ENCODE data around the gene SMIM35. TPM values are rescaled to one million over a fixed set of nuclear protein-coding genes. Genes with fewer than 3 reads are reported as not detected.
"Not testable (repeated sequence)": the region's sequence is repeated elsewhere in the genome, so short reads cannot be mapped to it uniquely, and the experiment has no call there.

The SMIM35 gene
- total RNA-seq, 2 donors from 2014 or later = 0.36 to 0.67 TPM

GRCh38 chr11:118068206-118068944 lies 18.4 kb downstream of the SMIM35 start:
- no peak for ATAC-seq (replicated peaks in 1 of 2)
- Mint-ChIP-seq H3K4me3 (no peak overlapping the region), H3K4me1 (ENCODE audit: low read depth) (peaks cover 4% of the 10 kb centered on the region), H3K9me3 (no peaks in the 10 kb centered on the region), H3K27me3 (ENCODE audit: low read depth) (peaks cover 19% of the 10 kb centered on the region), H3K36me3 (ENCODE audit: insufficient read depth in 2 of 2) (no peaks in the 10 kb centered on the region), H3K27ac (no peak overlapping the region)
- no peak for DNase-seq

- H3K27ac Mint-ChIP-seq = no peak overlapping the region
- peaks cover 4% of the 10 kb centered on the region for H3K4me1 Mint-ChIP-seq (ENCODE audit: low read depth)
- H3K9me3 Mint-ChIP-seq = peaks cover 0 to 2% of the 10 kb centered on the region in 2 donors
- no peak for DNase-seq
- H3K4me3 Mint-ChIP-seq = no peak overlapping the region
- peaks cover 12% of the 10 kb centered on the region for H3K27me3 Mint-ChIP-seq (ENCODE audit: low read depth)
- no peak for ATAC-seq (replicated peaks in 1 of 2)
- H3K36me3 Mint-ChIP-seq (ENCODE audit: insufficient read depth in 2 of 2) = no peaks in the 10 kb centered on the region
These were observed 19.8 kb downstream of the SMIM35 start for GRCh38 chr11:118067006-118067405.

DNA sequence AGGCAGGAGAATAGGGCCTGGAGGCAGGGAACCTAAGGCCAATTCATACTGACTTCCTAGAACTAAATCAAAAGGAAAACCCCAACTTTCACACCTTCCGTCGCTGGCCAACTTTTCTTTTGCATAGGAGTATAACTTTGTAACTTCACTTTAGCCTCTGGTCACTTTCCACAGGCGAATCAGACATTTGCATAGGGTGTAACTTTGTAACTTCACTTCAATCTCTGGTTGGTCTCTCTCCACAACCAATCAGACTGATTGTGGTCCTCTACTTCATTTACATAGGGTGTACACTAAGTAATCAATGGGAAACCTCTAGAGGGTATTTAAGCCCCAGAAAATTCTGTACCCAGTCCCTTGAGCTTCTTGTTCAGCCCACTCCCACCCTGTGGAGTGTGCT lies 21.4 kb downstream of the SMIM35 start:
- H3K4me1 Mint-ChIP-seq (ENCODE audit: low read depth) = peaks cover 4% of the 10 kb centered on the region
- DNase-seq (no peak), ATAC-seq (replicated peaks in 1 of 2) (no peak)
- no peaks in the 10 kb centered on the region for H3K36me3 Mint-ChIP-seq (ENCODE audit: insufficient read depth in 2 of 2)
- peaks cover 0 to 2% of the 10 kb centered on the region in 2 donors for H3K9me3 Mint-ChIP-seq
- no peak overlapping the region for H3K27ac Mint-ChIP-seq
- peaks cover 7% of the 10 kb centered on the region for H3K27me3 Mint-ChIP-seq (ENCODE audit: low read depth)
- H3K4me3 Mint-ChIP-seq = no peak overlapping the region

GRCh38 chr11:118064956-118065355 lies 21.8 kb downstream of the SMIM35 start:
- Mint-ChIP-seq H3K27ac (no peak overlapping the region), H3K36me3 (ENCODE audit: insufficient read depth in 2 of 2) (no peaks in the 10 kb centered on the region), H3K27me3 (ENCODE audit: low read depth) (peaks cover 7% of the 10 kb centered on the region), H3K9me3 (peaks cover 0 to 2% of the 10 kb centered on the region in 2 donors), H3K4me1 (ENCODE audit: low read depth) (peaks cover 4% of the 10 kb centered on the region), H3K4me3 (no peak overlapping the region)
- no peak for ATAC-seq (replicated peaks in 1 of 2)
- DNase-seq = no peak

DNA sequence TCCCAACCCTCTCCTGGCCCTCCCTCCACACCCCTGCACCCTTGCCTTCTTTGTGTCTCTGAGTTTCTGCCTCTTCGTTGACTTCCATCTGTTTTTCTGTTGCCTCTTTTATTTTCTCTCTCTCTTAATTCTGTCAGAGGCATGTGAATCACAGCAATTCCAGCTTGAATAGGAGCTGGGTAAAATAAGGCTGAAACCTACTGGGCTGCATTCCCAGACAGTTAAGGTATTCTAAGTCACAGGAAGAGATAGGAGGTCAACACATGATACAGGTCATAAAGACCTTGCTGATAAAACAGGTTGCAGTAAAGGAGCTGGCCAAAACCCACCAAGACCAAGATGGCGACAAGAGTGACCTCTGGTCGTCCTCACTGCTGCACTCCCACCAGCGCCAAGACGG lies 24.1 kb downstream of the SMIM35 start:
- not testable (repeated sequence) for H3K4me1 Mint-ChIP-seq (ENCODE audit: low read depth); ATAC-seq (replicated peaks in 1 of 2); H3K27me3 Mint-ChIP-seq (ENCODE audit: low read depth); H3K27ac Mint-ChIP-seq; H3K4me3 Mint-ChIP-seq; H3K9me3 Mint-ChIP-seq; H3K36me3 Mint-ChIP-seq (ENCODE audit: insufficient read depth in 2 of 2); DNase-seq

GRCh38 chr11:118062181-118062580 lies 24.6 kb downstream of the SMIM35 start:
- not testable (repeated sequence) for H3K4me3 Mint-ChIP-seq; ATAC-seq (replicated peaks in 1 of 2); H3K36me3 Mint-ChIP-seq (ENCODE audit: insufficient read depth in 2 of 2); H3K9me3 Mint-ChIP-seq; DNase-seq; H3K27ac Mint-ChIP-seq; H3K4me1 Mint-ChIP-seq (ENCODE audit: low read depth)
- H3K27me3 Mint-ChIP-seq (ENCODE audit: low read depth) = peaks cover 12% of the 10 kb centered on the region

- DNase-seq (no peak), ATAC-seq (replicated peaks in 1 of 2) (no peak)
- Mint-ChIP-seq H3K27ac (no peak overlapping the region), H3K4me3 (no peak overlapping the region), H3K36me3 (ENCODE audit: insufficient read depth in 2 of 2) (no peaks in the 10 kb centered on the region), H3K4me1 (ENCODE audit: low read depth) (no peaks in the 10 kb centered on the region), H3K9me3 (peaks cover 0 to 2% of the 10 kb centered on the region in 2 donors), H3K27me3 (ENCODE audit: low read depth) (peaks cover 13% of the 10 kb centered on the region)
These were observed 25.1 kb downstream of the SMIM35 start for GRCh38 chr11:118061586-118062125.

GRCh38 chr11:118060869-118061268 lies 25.9 kb downstream of the SMIM35 start:
- Mint-ChIP-seq H3K27ac (no peak overlapping the region), H3K36me3 (ENCODE audit: insufficient read depth in 2 of 2) (no peaks in the 10 kb centered on the region), H3K9me3 (peaks cover 0 to 2% of the 10 kb centered on the region in 2 donors), H3K4me1 (ENCODE audit: low read depth) (no peaks in the 10 kb centered on the region), H3K4me3 (no peak overlapping the region), H3K27me3 (ENCODE audit: low read depth) (peaks cover 6% of the 10 kb centered on the region)
- ATAC-seq (replicated peaks in 1 of 2) = no peak
- DNase-seq = no peak

DNA sequence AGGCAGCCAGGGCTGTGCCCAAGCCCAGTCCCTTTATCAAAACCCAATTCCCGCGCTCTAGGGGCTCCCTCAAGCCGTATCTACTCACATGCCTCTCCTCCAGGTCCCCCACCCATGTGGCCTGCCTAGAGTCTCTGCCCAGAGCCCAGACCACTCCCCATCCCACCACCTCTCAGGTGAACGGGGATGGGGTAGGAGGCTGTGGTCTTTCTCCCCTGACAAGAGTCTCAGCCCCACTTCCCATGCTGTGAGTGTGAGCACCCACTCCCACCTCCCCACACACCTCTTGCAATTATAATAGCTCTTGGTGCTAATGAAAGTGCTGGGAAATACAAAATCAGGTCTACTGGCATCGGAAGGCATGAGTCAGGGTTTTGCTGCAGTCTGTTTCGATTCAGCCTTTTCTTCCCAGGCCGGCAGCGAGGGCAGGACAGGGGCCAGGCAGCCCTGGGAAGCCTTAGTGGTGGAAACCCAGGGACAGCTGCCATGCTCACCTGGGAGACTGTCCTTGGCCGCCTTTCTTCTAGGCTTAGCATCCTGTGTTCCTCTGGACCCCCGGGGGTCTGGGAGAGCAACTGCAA lies 26.6 kb downstream of the SMIM35 start:
- no peak overlapping the region for H3K27ac Mint-ChIP-seq
- no peak overlapping the region for H3K4me3 Mint-ChIP-seq
- peaks cover 5% of the 10 kb centered on the region for H3K27me3 Mint-ChIP-seq (ENCODE audit: low read depth)
- peaks cover 0 to 2% of the 10 kb centered on the region in 2 donors for H3K9me3 Mint-ChIP-seq
- ATAC-seq (replicated peaks in 1 of 2) (no peak), DNase-seq (no peak)
- H3K4me1 Mint-ChIP-seq (ENCODE audit: low read depth) = no peaks in the 10 kb centered on the region
- H3K36me3 Mint-ChIP-seq (ENCODE audit: insufficient read depth in 2 of 2) = no peaks in the 10 kb centered on the region

DNA sequence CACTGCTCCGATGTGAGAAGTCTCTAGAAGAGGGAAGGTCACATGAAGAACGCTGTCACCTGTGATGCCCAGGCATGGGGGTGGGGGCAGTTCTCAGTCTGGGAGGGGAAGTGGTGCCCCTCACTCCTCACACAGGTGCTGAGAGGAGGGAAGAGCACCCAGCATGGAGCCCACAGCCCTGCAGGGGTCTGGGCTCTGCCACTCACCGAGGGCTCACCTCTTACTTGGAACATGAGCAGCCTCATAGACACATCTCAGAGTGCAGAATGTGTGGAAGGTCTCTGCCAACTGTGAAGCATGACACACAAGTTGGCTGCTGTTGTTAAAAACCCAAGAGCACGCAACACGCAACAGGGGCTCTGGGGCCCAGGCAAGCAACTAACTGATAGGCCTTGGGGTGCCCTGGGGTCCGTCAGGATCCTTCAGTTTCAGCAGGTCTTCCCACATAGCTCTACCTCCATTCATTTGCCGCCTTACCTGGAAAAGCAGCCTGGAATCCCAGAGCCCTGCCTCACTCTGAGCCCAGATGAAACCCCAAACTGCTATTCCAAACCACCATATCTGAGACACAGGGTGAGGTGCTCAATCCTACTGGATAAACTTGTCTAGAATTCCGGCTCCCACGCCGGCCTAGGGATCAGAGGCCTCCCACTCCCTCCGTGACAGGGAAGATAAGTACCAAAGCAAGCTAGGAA lies 27.4 kb downstream of the SMIM35 start:
- peaks cover 0 to 2% of the 10 kb centered on the region in 2 donors for H3K9me3 Mint-ChIP-seq
- DNase-seq (no peak), ATAC-seq (replicated peaks in 1 of 2) (no peak)
- no peak overlapping the region for H3K27ac Mint-ChIP-seq
- no peak overlapping the region for H3K4me3 Mint-ChIP-seq
- no peaks in the 10 kb centered on the region for H3K4me1 Mint-ChIP-seq (ENCODE audit: low read depth)
- H3K27me3 Mint-ChIP-seq (ENCODE audit: low read depth) = peaks cover 5% of the 10 kb centered on the region
- H3K36me3 Mint-ChIP-seq (ENCODE audit: insufficient read depth in 2 of 2) = no peaks in the 10 kb centered on the region

DNA sequence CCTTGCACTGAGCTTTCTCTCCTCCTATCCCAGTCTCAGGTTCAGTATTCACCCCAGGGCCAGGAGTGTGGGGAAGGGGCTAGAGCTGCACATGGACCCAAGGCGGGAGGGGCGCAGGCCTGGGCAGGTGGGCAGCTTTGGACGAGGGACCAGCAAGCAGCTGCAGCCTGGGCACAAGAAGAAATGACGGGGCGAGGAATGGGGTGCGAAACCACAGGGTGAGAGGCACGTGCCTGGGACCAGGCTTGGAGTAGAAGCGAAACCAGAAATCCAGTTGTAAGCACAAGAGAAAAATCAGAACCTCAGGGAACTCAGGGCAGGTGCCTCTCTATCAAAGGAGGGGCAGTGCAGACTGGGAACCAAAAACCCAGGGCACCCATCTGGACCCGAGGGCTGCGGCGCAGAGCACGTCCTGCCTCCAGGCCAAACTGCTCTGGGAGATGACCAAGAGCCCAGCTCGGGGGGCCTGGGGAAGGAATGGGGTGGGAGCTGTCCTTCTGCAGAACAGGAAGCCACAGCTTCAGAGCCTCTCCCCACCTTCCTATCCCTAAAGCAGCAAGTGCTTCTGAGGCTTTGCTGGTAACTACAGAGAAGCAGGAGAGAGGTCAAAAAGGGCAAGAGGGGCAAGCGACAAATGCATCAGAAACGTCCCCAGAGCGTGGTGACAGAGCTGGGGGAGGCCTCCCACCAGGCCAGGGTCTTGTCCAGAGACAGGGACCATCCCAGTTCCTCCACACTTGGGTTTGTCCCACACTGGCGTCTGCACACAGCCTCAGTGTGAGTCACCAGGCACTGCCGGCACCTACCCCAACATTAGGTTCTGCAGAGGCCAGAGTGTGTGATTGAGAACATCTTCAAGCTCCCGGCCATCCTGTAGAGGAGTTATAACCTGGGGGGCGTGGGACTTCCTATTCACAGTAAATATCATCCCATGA lies 28.2 kb downstream of the SMIM35 start:
- Mint-ChIP-seq H3K27me3 (ENCODE audit: low read depth) (peaks cover 5% of the 10 kb centered on the region), H3K36me3 (ENCODE audit: insufficient read depth in 2 of 2) (no peaks in the 10 kb centered on the region), H3K27ac (no peak overlapping the region), H3K4me1 (ENCODE audit: low read depth) (peaks cover under 1% of the 10 kb centered on the region), H3K4me3 (no peak overlapping the region), H3K9me3 (peaks cover 0 to 2% of the 10 kb centered on the region in 2 donors)
- DNase-seq (no peak), ATAC-seq (replicated peaks in 1 of 2) (no peak)

DNA sequence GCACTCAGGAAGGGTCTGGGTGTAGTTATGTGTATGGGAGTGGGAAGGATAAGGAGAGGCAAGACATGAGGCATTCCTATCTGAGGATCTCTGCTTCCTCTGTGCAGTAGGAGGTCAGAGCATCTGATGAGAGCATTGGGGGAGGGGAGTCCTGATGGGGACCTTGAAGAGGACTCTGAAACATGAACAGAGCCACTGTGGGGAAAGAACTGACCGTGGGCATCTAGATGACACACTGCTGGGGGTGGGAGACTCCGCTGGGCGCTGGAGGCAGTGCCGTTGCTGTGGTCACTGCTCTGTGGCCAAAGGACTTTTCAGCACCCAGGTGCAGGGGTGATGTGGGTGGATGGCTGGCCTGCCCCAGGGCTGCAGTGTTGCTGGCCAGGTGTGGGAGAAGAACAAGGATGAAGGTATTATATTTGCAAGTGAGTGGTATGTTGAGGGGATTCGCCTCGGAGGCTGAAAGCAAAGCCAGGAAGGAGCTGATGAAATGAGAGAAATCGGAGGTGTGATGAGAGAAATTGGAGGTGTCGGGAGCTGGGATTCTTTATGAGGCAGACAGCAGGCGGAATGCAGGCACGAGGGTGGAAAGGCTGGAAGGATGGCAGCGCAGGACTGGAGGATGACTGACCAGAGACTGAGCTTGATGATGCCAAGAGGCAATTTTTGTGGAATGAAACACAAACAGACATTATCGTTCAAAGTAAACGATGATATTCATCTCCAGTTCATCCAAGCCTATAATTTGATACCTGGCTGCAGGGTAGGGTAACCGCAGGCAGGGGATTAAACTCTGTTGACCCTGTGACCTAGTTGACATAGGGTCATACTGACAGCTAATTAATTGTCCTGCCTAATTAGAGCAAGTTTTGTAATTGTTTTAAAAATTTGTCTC lies 29.3 kb downstream of the SMIM35 start:
- Mint-ChIP-seq H3K4me1 (ENCODE audit: low read depth) (peaks cover 11% of the 10 kb centered on the region), H3K9me3 (no peaks in the 10 kb centered on the region), H3K27me3 (ENCODE audit: low read depth) (peaks cover 5% of the 10 kb centered on the region), H3K36me3 (ENCODE audit: insufficient read depth in 2 of 2) (no peaks in the 10 kb centered on the region), H3K27ac (no peak overlapping the region), H3K4me3 (no peak overlapping the region)
- no peak for DNase-seq
- ATAC-seq (replicated peaks in 1 of 2) = no peak

Measured in activated T-cell treated with anti-CD3 and anti-CD28 coated beads, Interleukin-2, amount 50 U/mL, for 72 hours (primary cell).